ENCODE measurements around the gene MRM2. TPM values are rescaled to one million over a fixed set of nuclear protein-coding genes. Genes with fewer than 3 reads are reported as not detected.

MRM2 gene
- polyA plus RNA-seq, 1 donor from 2014 or later = 21.4 TPM

GRCh38 chr7:2212906-2213305 is 29.1 kb downstream of the MRM2 start:
- no peak overlapping the region for H2AFZ ChIP-seq (ENCODE audit: low read depth, low read length)
- no peak overlapping the region for H3K4me3 ChIP-seq (ENCODE audit: low read length)
- no peaks in the 10 kb centered on the region for H3F3A ChIP-seq (ENCODE audit: insufficient read depth, low read length, poor library complexity, severe bottlenecking)
- H3K4me2 ChIP-seq (ENCODE audit: low read length) = no peak overlapping the region
- H3K9me2 ChIP-seq (ENCODE audit: insufficient read depth, low read length) = no peaks in the 10 kb centered on the region
- TF ChIP-seq RAD21 (conservative IDR thresholded peaks at IDR 0.05) = no peak
- TF ChIP-seq CTCF (IDR thresholded peaks at IDR 0.05; ENCODE audit: poor library complexity, severe bottlenecking) = no peak
- no peak for TF ChIP-seq TAF1 (IDR thresholded peaks at IDR 0.05; ENCODE audit: low read depth)
- no peak for TF ChIP-seq MXI1 (conservative IDR thresholded peaks at IDR 0.05; ENCODE audit: poor library complexity, severe bottlenecking)
- no peak for TF ChIP-seq EZH2 (IDR thresholded peaks at IDR 0.05; ENCODE audit: borderline replicate concordance, insufficient read depth, low read length, poor library complexity, severe bottlenecking)
- no peak for TF ChIP-seq SMC3 (conservative IDR thresholded peaks at IDR 0.05; ENCODE audit: poor library complexity)
- TF ChIP-seq POLR2AphosphoS5 (IDR thresholded peaks at IDR 0.05) = no peak
- TF ChIP-seq REST (IDR thresholded peaks at IDR 0.05; ENCODE audit: borderline replicate concordance) = no peak
- no peak for TF ChIP-seq EP300 (conservative IDR thresholded peaks at IDR 0.05; ENCODE audit: poor library complexity, severe bottlenecking)
- H3K9me3 ChIP-seq (ENCODE audit: low read length) = no peaks in the 10 kb centered on the region
- no peaks in the 10 kb centered on the region for H3K79me2 ChIP-seq (replicated peaks; ENCODE audit: insufficient read depth, low read length)
- H3K9ac ChIP-seq (ENCODE audit: low read length) = no peak overlapping the region
- no peak overlapping the region for H3K27ac ChIP-seq (ENCODE audit: low read length)
- peaks cover 7% of the 10 kb centered on the region for H3K36me3 ChIP-seq (ENCODE audit: insufficient read depth, low read length)
- no peaks in the 10 kb centered on the region for H3K27me3 ChIP-seq (ENCODE audit: insufficient read depth, low read depth, low read length)
- H4K20me1 ChIP-seq (ENCODE audit: insufficient read depth) = no peaks in the 10 kb centered on the region

GRCh38 chr7:2211926-2212325 is 30.1 kb downstream of the MRM2 start:
- Histone ChIP-seq H3K27me3 (ENCODE audit: insufficient read depth, low read depth, low read length) (no peaks in the 10 kb centered on the region), H3K9ac (ENCODE audit: low read length) (no peak overlapping the region), H3K9me2 (ENCODE audit: insufficient read depth, low read length) (no peaks in the 10 kb centered on the region), H3K27ac (ENCODE audit: low read length) (no peak overlapping the region), H4K20me1 (ENCODE audit: insufficient read depth) (no peaks in the 10 kb centered on the region), H2AFZ (ENCODE audit: low read depth, low read length) (no peak overlapping the region), H3K9me3 (ENCODE audit: low read length) (no peaks in the 10 kb centered on the region), H3K4me3 (ENCODE audit: low read length) (no peak overlapping the region), H3K36me3 (ENCODE audit: insufficient read depth, low read length) (peaks cover 7% of the 10 kb centered on the region), H3F3A (ENCODE audit: insufficient read depth, low read length, poor library complexity, severe bottlenecking) (no peaks in the 10 kb centered on the region), H3K4me2 (ENCODE audit: low read length) (no peak overlapping the region), H3K79me2 (replicated peaks; ENCODE audit: insufficient read depth, low read length) (no peaks in the 10 kb centered on the region)
- TF ChIP-seq EP300 (conservative IDR thresholded peaks at IDR 0.05; ENCODE audit: poor library complexity, severe bottlenecking) = no peak
- no peak for TF ChIP-seq RAD21 (conservative IDR thresholded peaks at IDR 0.05)
- TF ChIP-seq TAF1 (IDR thresholded peaks at IDR 0.05; ENCODE audit: low read depth) = no peak
